ENCODE measurements around the gene IL17D. TPM values are rescaled to one million over a fixed set of nuclear protein-coding genes. Genes with fewer than 3 reads are reported as not detected.

Gene IL17D
- polyA plus RNA-seq, 1 donor, result 7.2 TPM

Other genes starting within 250 kb of the IL17D start
- 125 TPM for gene CRYL1, start 177.8 kb upstream of the IL17D start, polyA plus RNA-seq (ENCODE audit: insufficient read length)
- 48.6 TPM for gene IFT88, start 136.5 kb upstream of the IL17D start, polyA plus RNA-seq (ENCODE audit: insufficient read length)
- 16.3 TPM for gene EEF1AKMT1, start 70.3 kb downstream of the IL17D start, polyA plus RNA-seq (ENCODE audit: insufficient read length)
- 24.5 TPM for gene XPO4, start 199.0 kb downstream of the IL17D start, polyA plus RNA-seq (ENCODE audit: insufficient read length)

Measured in left kidney (tissue), 1 donor.